T-helper 2 cell (primary cell): ENCODE results near the gene TCP1.
"Not testable (repeated sequence)": the region's sequence is repeated elsewhere in the genome, so short reads cannot be mapped to it uniquely, and the experiment has no call there.

Experiments used
- DNase-seq, 5 experiments: peaks; one replicate each; pipeline versions ENCODE4 v3.0.0 to v3.0.0-alpha.2; 2012 to 2022

Gene TCP1

GRCh38 chr6:159732550-159732949, 56.9 kb downstream of the TCP1 start:
- DNase-seq: not testable (repeated sequence)

GRCh38 chr6:159730332-159730676, 59.1 kb downstream of the TCP1 start:
- DNase-seq: no peak

GRCh38 chr6:159729598-159730331, 59.6 kb downstream of the TCP1 start:
- DNase-seq: peak in 1 of 5 experiments; percentile 53

GRCh38 chr6:159728531-159728964, 60.9 kb downstream of the TCP1 start:
- peak in 1 of 5 experiments; percentile 66 for DNase-seq
